Mesendoderm (in vitro differentiated cells): ENCODE data around the gene DCBLD1.

Source experiments
- DNase-seq: peaks from one replicate; pipeline ENCODE4 v3.0.0; 2013
- H2AK5ac ChIP-seq: 2 replicates; pipeline ENCODE4 v1.6.1; 2013; ENCODE audit warnings: low read length, inconsistent platforms
- H2BK120ac ChIP-seq: 2 replicates; pipeline ENCODE4 v1.6.1; 2013; ENCODE audit warnings: low read depth, mild to moderate bottlenecking, low read length, moderate library complexity, mixed read lengths
- H2BK15ac ChIP-seq: replicated peaks from 2 replicates; pipeline ENCODE4 v1.6.1; 2013; ENCODE audit warnings: low read depth, mild to moderate bottlenecking, moderate library complexity
- H2BK5ac ChIP-seq: 2 replicates; pipeline ENCODE4 v1.6.1; 2013; ENCODE audit warnings: low read length, inconsistent platforms
- H3K18ac ChIP-seq: 2 replicates; pipeline ENCODE4 v1.6.1; 2013; ENCODE audit warnings: mild to moderate bottlenecking, low read length, mixed read lengths
- H3K23ac ChIP-seq: one replicate; pipeline ENCODE4 v1.6.1; 2013; ENCODE audit warnings: low read length
- H3K27ac ChIP-seq: 2 replicates; pipeline ENCODE4 v1.5.1; 2013; ENCODE audit warnings: low read depth, mild to moderate bottlenecking, inconsistent platforms, low read length, moderate library complexity
- H3K27me3 ChIP-seq: 2 replicates; pipeline ENCODE4 v1.6.1; 2013; ENCODE audit warnings: low read length, control low read depth, mild to moderate bottlenecking, inconsistent platforms; ENCODE audit not compliant: insufficient read depth, poor library complexity
- H3K36me3 ChIP-seq: 2 replicates; pipeline ENCODE4 v1.6.1; 2013; ENCODE audit warnings: low read length, inconsistent platforms; ENCODE audit not compliant: control insufficient read depth, insufficient read depth
- H3K4ac ChIP-seq: one replicate; pipeline ENCODE4 v1.6.1; 2013; ENCODE audit warnings: low read depth, mild to moderate bottlenecking, low read length, moderate library complexity
- H3K4me1 ChIP-seq: 2 replicates; pipeline ENCODE4 v1.6.1; 2013; ENCODE audit warnings: low read depth, low read length, inconsistent platforms; ENCODE audit not compliant: control insufficient read depth
- H3K4me2 ChIP-seq: 2 replicates; pipeline ENCODE4 v1.6.1; 2013; ENCODE audit warnings: low read length
- H3K4me3 ChIP-seq: 2 replicates; pipeline ENCODE4 v1.5.1; 2013; ENCODE audit warnings: mild to moderate bottlenecking, low read length
- H3K56ac ChIP-seq: one replicate; pipeline ENCODE4 v1.6.1; 2013; ENCODE audit warnings: low read length
- H3K79me1 ChIP-seq: 2 replicates; pipeline ENCODE4 v1.6.1; 2013; ENCODE audit warnings: low read length, inconsistent platforms
- H3K79me2 ChIP-seq: 2 replicates; pipeline ENCODE4 v1.6.1; 2013; ENCODE audit warnings: mild to moderate bottlenecking, low read length; ENCODE audit not compliant: control insufficient read depth, insufficient read depth
- H3K9ac ChIP-seq: 2 replicates; pipeline ENCODE4 v1.6.1; 2013; ENCODE audit warnings: low read length, inconsistent platforms
- H4K5ac ChIP-seq: one replicate; pipeline ENCODE4 v1.6.1; 2013; ENCODE audit warnings: low read length
- H4K8ac ChIP-seq: one replicate; pipeline ENCODE4 v1.6.1; 2013; ENCODE audit warnings: low read depth, mild to moderate bottlenecking, control low read depth, low read length, moderate library complexity
- WGBS: extraction: QIAGEN DNeasy Blood & Tissue Kit; methylation state at CpG from one replicate; pipeline ENCODE4 v1.1.7; 2013; ENCODE audit warnings: low lambda C conversion rate, missing lambda C conversion rate; ENCODE audit not compliant: insufficient coverage; ENCODE audit errors: extremely low coverage; 5-methylcytosine and 5-hydroxymethylcytosine counted together

Gene DCBLD1

GRCh38 chr6:117544716-117545115 is 62.2 kb downstream of the DCBLD1 start:
- H2BK15ac ChIP-seq = no peak overlapping the region
- no peak overlapping the region for H3K23ac ChIP-seq
- no peak overlapping the region for H3K4ac ChIP-seq
- DNase-seq = no peak
- no peaks in the 10 kb centered on the region for H3K27me3 ChIP-seq
- no peak overlapping the region for H3K4me2 ChIP-seq
- H3K79me1 ChIP-seq = no peaks in the 10 kb centered on the region
- no peaks in the 10 kb centered on the region for H3K79me2 ChIP-seq
- H3K27ac ChIP-seq = no peak overlapping the region
- H4K5ac ChIP-seq = no peak overlapping the region
- no peak overlapping the region for H3K9ac ChIP-seq
- H2BK5ac ChIP-seq = no peak overlapping the region
- no CpG with 5 or more reads among the region's 3 CpGs for WGBS
- no peak overlapping the region for H4K8ac ChIP-seq
- no peak overlapping the region for H2BK120ac ChIP-seq
- H3K4me1 ChIP-seq = peaks cover 3% of the 10 kb centered on the region
- no peaks in the 10 kb centered on the region for H3K36me3 ChIP-seq
- no peak overlapping the region for H3K18ac ChIP-seq
- no peak overlapping the region for H3K56ac ChIP-seq
- H3K4me3 ChIP-seq = no peak overlapping the region
- no peak overlapping the region for H2AK5ac ChIP-seq

GRCh38 chr6:117545161-117545595 is 62.7 kb downstream of the DCBLD1 start:
- Histone ChIP-seq H3K4me1 (peaks cover 3% of the 10 kb centered on the region), H3K27ac (no peak overlapping the region), H3K79me1 (no peaks in the 10 kb centered on the region), H3K4me2 (no peak overlapping the region), H3K4ac (no peak overlapping the region), H3K9ac (no peak overlapping the region), H3K27me3 (no peaks in the 10 kb centered on the region), H3K23ac (no peak overlapping the region), H2BK15ac (no peak overlapping the region), H2BK5ac (no peak overlapping the region), H3K56ac (no peak overlapping the region), H4K5ac (no peak overlapping the region), H4K8ac (no peak overlapping the region), H3K18ac (no peak overlapping the region), H3K4me3 (no peak overlapping the region), H3K36me3 (no peaks in the 10 kb centered on the region), H3K79me2 (no peaks in the 10 kb centered on the region), H2BK120ac (no peak overlapping the region), H2AK5ac (no peak overlapping the region)
- no CpG with 5 or more reads among the region's 4 CpGs for WGBS
- peak; percentile 27 for DNase-seq

- no peak overlapping the region for H3K27ac ChIP-seq
- no peak overlapping the region for H2AK5ac ChIP-seq
- WGBS = no CpG with 5 or more reads among the region's 5 CpGs
- peaks cover 3% of the 10 kb centered on the region for H3K4me1 ChIP-seq
- no peak overlapping the region for H3K9ac ChIP-seq
- no peak overlapping the region for H4K8ac ChIP-seq
- H3K4ac ChIP-seq = no peak overlapping the region
- H3K18ac ChIP-seq = no peak overlapping the region
- H2BK120ac ChIP-seq = no peak overlapping the region
- no peak overlapping the region for H3K4me3 ChIP-seq
- no peak overlapping the region for H3K23ac ChIP-seq
- no peak overlapping the region for H2BK15ac ChIP-seq
- H3K4me2 ChIP-seq = no peak overlapping the region
- no peak overlapping the region for H4K5ac ChIP-seq
- H3K36me3 ChIP-seq = no peaks in the 10 kb centered on the region
- H3K27me3 ChIP-seq = no peaks in the 10 kb centered on the region
- H3K79me2 ChIP-seq = no peaks in the 10 kb centered on the region
- no peak for DNase-seq
- no peak overlapping the region for H2BK5ac ChIP-seq
- no peak overlapping the region for H3K56ac ChIP-seq
- H3K79me1 ChIP-seq = no peaks in the 10 kb centered on the region
These were observed 64.2 kb downstream of the DCBLD1 start for GRCh38 chr6:117546674-117547073.

GRCh38 chr6:117547688-117548621 is 65.5 kb downstream of the DCBLD1 start:
- Histone ChIP-seq H3K79me1 (no peaks in the 10 kb centered on the region), H2AK5ac (no peak overlapping the region), H2BK5ac (no peak overlapping the region), H4K8ac (no peak overlapping the region), H3K4me2 (no peak overlapping the region), H2BK120ac (no peak overlapping the region), H3K79me2 (no peaks in the 10 kb centered on the region), H2BK15ac (no peak overlapping the region), H3K9ac (no peak overlapping the region), H3K27ac (no peak overlapping the region), H3K4me1 (peaks cover 9% of the 10 kb centered on the region), H3K4ac (no peak overlapping the region), H3K36me3 (no peaks in the 10 kb centered on the region), H3K4me3 (no peak overlapping the region), H3K18ac (no peak overlapping the region), H3K56ac (no peak overlapping the region), H4K5ac (no peak overlapping the region), H3K23ac (no peak overlapping the region), H3K27me3 (no peaks in the 10 kb centered on the region)
- no peak for DNase-seq
- WGBS = no CpG with 5 or more reads among the region's 64 CpGs

- Histone ChIP-seq H2BK15ac (no peak overlapping the region), H3K4me3 (no peak overlapping the region), H3K27me3 (no peaks in the 10 kb centered on the region), H3K56ac (no peak overlapping the region), H2AK5ac (no peak overlapping the region), H3K36me3 (no peaks in the 10 kb centered on the region), H3K9ac (peak overlapping the region; percentile 11), H3K27ac (no peak overlapping the region), H3K4ac (no peak overlapping the region), H4K5ac (no peak overlapping the region), H3K79me1 (no peaks in the 10 kb centered on the region), H3K79me2 (no peaks in the 10 kb centered on the region), H2BK120ac (no peak overlapping the region), H3K4me1 (peaks cover 11% of the 10 kb centered on the region), H3K18ac (no peak overlapping the region), H3K23ac (no peak overlapping the region), H4K8ac (no peak overlapping the region), H3K4me2 (no peak overlapping the region), H2BK5ac (no peak overlapping the region)
- WGBS = no CpG with 5 or more reads among the region's 8 CpGs
- peak; percentile 30 for DNase-seq
These were observed 66.4 kb downstream of the DCBLD1 start for GRCh38 chr6:117548797-117549301.
